ENCODE results near the gene ARSG.

Gene ARSG

DNA sequence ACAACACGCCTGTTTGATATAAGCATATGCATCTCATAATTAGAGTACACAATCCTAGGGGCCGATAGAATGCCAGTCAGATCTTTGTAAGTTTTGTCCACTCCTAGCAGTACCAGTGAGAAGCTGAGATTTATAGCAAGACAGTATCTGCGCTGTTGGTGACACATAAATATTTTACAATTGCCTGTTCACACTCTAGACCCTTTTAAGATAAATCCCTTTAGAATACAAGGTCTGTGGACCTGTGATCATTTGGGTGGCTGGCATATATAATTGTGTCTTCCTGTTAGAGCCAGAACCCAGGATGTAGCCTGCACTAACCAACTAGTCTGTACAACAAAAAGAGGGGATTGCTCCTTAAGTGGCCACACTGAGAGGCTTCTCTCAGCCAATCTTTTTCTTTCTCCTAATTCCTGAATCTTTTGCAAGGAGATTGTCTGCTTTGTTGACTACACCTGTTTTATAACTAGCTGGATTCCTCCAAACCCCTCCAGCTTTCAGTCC, 91.3 kb downstream of the ARSG start:
- no peak overlapping the region for H3K4me3 ChIP-seq (ENCODE audit: low read depth, low read length)

DNA sequence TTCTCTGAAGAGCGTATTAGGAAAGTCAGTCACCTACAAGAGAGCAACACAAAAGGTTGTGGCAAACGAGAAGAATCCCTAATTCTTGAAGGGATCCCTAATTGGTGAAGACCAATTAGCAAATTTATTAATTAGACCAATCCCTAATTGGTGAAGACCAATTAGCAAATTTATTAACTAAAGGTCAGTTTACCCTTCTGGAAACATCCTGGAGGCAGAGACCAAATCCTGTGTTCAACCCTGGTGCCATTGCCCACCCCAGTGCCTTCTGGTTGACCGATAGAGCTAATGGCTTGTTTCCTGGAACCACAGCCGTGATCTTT, 91.8 kb downstream of the ARSG start:
- no peak for DNase-seq
- Histone ChIP-seq H3K36me3 (no peaks in the 10 kb centered on the region), H3K9me3 (no peaks in the 10 kb centered on the region; the same call in 1 of the 2 replicates), H3K27me3 (no peaks in the 10 kb centered on the region), H3K4me3 (ENCODE audit: low read depth, low read length) (no peak overlapping the region), H3K4me1 (no peaks in the 10 kb centered on the region; the same call in none of the 2 replicates)
- TF ChIP-seq, protein P1, sequence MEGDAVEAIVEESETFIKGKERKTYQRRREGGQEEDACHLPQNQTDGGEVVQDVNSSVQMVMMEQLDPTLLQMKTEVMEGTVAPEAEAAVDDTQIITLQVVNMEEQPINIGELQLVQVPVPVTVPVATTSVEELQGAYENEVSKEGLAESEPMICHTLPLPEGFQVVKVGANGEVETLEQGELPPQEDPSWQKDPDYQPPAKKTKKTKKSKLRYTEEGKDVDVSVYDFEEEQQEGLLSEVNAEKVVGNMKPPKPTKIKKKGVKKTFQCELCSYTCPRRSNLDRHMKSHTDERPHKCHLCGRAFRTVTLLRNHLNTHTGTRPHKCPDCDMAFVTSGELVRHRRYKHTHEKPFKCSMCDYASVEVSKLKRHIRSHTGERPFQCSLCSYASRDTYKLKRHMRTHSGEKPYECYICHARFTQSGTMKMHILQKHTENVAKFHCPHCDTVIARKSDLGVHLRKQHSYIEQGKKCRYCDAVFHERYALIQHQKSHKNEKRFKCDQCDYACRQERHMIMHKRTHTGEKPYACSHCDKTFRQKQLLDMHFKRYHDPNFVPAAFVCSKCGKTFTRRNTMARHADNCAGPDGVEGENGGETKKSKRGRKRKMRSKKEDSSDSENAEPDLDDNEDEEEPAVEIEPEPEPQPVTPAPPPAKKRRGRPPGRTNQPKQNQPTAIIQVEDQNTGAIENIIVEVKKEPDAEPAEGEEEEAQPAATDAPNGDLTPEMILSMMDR (IDR thresholded peaks at IDR 0.05; ENCODE audit: low read depth, low read length): no peak

More for the DNA sequence above, 91.3 kb downstream of the ARSG start:
- TF ChIP-seq, protein P1 (IDR thresholded peaks at IDR 0.05; ENCODE audit: low read depth, low read length): no peak
- Histone ChIP-seq H3K36me3 (no peaks in the 10 kb centered on the region), H3K4me1 (no peaks in the 10 kb centered on the region; the same call in none of the 2 replicates), H3K27me3 (no peaks in the 10 kb centered on the region), H3K9me3 (no peaks in the 10 kb centered on the region; the same call in 1 of the 2 replicates)
- no peak for DNase-seq

DNA sequence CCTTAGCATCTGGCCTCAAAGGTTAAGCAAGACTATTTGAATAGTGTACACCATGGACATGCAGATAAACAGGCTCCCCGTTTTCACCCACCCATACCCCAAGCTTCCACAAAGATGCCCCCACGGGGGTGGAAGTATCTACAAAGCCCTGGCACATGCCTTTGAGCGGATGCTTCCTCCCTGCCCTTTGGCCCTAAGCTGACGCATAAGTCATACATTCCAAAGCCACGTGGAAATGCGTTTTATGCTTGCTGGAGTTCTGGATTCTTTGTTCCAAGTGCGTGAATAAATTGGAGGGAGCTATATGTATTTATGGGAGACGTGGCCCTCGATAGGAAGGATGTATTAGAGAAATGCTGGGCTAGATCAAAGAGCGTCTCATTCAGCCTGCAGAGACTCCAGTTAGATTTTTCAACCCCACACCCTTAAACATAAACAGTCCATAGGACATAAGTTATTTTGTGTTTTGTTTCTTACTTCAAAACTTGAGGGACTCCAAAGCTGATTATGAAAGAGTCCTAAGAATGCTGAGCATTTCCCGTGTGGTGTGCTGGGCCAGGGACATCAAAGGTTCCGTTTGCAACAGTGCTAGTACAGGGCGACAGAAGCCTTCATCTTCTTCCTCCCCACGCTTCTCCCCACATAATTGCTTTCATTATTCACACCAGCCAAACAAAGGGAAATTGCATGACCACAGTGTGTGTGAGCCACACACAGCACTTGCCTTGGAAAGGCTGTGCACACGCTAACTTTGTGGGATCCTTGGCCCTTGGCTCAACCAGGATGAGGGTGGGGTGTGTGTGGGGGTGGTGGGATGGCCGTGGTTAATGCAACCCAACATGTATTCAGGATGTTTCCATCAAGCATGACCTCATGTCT, 92.4 kb downstream of the ARSG start:
- no peak overlapping the region for H3K4me3 ChIP-seq (ENCODE audit: low read depth, low read length)

DNA sequence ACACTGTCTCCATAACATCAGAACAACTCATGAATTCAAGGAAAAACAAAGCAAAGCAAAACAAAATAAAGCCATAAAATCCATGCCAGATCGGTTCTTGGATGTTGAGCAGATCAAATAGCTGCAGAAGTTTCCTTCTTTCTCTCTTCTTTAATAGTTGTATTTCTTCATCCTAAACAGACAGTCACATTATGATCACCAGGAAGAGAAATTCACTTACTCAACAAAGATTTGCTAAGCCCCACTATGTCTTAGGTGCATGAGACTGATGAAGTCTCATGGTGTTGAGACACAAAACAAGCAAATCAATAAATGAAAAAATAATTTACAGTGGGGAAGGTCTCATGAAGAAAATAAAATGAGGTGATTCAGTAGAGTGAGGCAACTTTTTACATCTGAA, 93.2 kb downstream of the ARSG start:
- no peak for DNase-seq
- H3K4me1 ChIP-seq: no peaks in the 10 kb centered on the region
- TF ChIP-seq, protein P1 (IDR thresholded peaks at IDR 0.05; ENCODE audit: low read depth, low read length): no peak
- H3K27me3 ChIP-seq: no peaks in the 10 kb centered on the region
- no peaks in the 10 kb centered on the region; the same call in 1 of the 2 replicates for H3K9me3 ChIP-seq
- H3K4me3 ChIP-seq (ENCODE audit: low read depth, low read length): no peak overlapping the region
- H3K36me3 ChIP-seq: no peaks in the 10 kb centered on the region

More for the DNA sequence above, 92.4 kb downstream of the ARSG start:
- H3K9me3 ChIP-seq: no peaks in the 10 kb centered on the region; the same call in 1 of the 2 replicates
- H3K36me3 ChIP-seq: no peaks in the 10 kb centered on the region
- no peaks in the 10 kb centered on the region for H3K27me3 ChIP-seq
- no peaks in the 10 kb centered on the region; the same call in 1 of the 2 replicates for H3K4me1 ChIP-seq
- no peak for DNase-seq
- TF ChIP-seq, protein P1 (IDR thresholded peaks at IDR 0.05; ENCODE audit: low read depth, low read length): no peak

DNA sequence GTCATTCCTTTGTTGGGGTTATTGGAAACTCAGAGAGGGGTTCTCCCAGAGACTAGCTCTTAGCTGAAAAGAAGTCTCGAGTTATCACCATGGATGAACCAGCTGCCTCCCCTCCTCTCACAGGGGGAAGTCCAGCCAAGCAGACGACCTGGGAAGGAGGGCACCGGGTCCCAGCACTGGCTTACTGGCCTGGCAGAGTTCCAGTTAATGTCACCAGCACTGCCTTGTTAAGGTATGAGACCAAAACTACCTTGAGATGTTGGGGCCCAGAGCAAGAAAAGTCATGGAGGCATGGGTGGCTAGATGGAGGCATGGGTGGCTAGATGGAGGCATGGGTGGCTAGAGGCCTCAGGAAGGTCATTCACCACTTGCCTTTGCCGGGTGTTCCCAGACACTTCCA, 93.6 kb downstream of the ARSG start:
- no peaks in the 10 kb centered on the region for H3K36me3 ChIP-seq
- no peak for DNase-seq
- H3K27me3 ChIP-seq: no peaks in the 10 kb centered on the region
- no peaks in the 10 kb centered on the region for H3K4me1 ChIP-seq
- TF ChIP-seq, protein P1 (IDR thresholded peaks at IDR 0.05; ENCODE audit: low read depth, low read length): no peak
- no peaks in the 10 kb centered on the region; the same call in 1 of the 2 replicates for H3K9me3 ChIP-seq
- H3K4me3 ChIP-seq (ENCODE audit: low read depth, low read length): no peak overlapping the region
